Measurements from ENCODE around the gene SRSF1.

The SRSF1 gene

GRCh38 chr17:58010067-58010799, 3.2 kb upstream of the SRSF1 start:
- no peak for DNase-seq

DNA sequence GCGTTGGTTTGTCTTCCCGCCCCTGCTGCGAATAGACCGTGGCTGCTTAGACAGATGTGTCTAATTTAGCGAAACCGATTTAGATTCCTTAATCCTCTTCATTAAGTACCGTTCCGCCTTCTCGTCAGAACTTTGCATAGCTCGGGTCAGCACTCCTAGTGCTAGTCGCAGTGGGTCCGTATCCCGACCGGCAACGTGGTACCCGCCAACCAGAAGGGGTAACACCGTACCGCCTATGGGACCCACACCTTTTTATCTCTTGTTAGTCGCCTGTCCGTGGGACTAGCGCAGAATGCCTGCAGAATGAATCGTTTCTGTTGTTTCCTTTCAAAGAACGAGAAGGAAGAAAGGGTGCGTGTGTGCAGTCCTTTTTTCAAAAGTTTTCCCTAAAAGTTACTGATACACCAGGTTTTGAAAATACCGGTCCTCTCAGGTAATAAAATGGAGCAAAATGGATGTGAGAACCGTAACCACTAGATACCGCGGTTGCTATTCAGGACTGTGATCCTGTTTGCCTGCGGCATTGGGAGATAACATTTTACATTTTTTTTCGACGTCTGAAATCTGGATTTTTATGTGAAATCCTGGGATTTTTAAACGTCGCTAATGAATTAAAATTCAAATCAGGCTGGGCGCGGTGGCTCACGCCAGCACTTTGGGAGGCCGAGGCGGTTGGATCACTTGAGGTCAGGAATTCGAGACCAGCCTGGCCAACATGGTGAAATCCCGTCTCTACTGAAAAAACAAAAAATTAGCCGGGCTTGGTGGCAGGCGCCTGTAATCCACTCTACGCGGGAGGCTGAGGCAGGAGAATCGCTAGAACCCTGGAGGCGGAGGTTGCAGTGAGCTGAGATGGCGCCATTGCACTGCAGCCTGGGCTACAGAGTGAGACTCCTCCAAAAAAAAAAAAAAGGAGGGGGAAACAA, 998 bp upstream of the SRSF1 start:
- no peak for DNase-seq

- DNase-seq: peak; percentile 82
Measured at GRCh38 chr17:58006560-58006923, 504 bp downstream of the SRSF1 start.

DNA sequence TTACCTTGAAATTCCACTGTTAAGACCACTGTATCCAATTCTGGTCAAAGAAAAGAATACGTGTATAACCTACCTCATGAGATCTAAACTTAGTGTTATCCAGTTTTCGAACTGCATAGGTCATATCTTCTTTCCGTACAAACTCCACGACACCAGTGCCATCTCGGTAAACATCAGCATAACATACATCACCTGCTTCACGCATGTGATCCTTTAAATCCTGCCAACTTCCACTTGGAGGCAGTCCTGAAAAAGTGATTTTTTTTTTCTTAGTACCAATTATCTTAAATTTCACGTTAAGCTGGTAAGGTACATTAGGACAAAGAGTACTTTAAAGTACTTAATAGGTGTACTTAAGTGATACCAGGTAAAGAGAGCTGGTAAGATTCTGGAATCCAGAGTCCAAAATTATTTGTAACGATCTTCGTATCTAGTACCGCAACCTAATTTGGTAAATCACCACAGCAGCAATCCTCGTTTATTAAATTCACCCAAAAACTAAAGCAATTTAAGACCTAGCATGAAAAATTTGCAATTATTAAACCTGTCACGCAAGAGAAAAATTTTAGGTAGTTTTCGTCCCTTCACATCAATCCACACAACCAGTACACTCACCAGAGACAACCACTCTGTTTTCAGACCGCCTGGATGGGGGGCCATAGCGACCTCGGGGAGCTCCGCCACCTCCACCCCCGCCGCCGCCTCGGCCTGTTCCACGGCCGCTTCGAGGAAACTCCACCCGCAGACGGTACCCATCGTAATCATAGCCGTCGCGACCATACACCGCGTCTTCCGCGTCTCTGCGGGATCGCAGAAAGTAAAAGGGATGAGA, 1.1 kb downstream of the SRSF1 start:
- no peak for DNase-seq

DNA sequence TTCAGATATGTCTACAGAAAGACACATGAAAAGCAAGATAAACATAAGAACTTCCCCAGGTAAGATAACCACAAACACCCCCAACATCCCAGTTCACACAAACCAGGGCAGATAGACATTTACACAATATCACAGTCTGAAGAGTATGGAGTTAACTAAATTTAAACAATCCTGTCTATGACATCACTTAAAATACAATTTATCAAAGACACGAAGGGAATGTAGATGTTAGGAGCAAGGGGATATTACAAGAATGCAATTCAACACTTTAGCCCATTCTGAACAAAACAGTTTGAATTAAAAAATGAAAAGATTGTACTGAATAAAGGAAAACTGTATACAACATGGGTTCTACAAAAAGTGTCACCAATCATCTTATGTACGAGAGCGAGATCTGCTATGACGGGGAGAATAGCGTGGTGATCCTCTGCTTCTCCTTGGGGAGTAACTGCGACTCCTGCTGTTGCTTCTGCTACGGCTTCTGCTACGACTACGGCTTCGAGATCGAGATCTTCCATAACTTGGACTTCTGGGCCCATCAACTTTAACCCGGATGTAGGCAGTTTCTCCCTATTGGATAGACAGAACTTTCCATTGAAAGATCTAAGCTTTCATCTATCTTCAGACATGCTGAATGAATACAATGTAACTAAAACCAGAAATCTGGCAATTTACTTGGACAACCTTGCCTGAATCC, 1.9 kb downstream of the SRSF1 start:
- no peak for DNase-seq

DNA sequence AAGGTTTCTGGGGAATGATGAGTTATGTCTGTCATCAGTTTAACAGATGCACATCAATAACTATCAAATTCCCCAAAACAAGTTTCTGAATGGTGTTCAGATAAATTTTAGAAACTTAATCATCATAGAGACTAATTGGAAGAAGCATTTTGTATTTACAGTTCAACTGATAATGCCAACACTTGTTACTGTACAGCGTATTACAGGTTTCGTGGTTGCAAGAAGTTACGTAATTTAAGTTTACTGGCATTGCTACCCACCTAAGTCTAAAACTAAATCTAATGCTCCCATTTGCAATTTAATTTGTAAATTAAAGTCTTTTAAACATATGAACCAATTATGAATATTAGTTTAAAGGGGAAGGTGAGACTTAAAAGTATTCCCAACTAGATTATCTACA, 3.0 kb downstream of the SRSF1 start:
- no peak for DNase-seq

DNA sequence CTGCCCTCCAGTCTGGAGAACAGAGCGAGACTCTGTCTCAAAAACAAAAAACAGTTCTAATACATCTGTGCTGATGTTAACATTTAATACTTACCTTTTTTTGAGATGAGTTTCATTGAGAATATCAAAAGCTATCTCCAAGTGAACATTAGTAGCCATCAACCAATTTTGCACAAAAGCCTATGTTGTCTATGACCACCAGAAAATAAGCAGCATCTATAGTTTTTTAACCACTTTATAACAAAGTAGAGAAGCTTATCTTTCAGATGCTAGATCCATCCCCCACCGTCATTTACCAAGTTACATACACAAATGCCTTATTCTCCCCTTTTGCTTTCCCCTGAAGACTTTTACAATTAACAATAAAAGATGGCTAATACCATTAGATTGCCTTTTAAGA, 4.1 kb downstream of the SRSF1 start:
- no peak for DNase-seq

GRCh38 chr17:58002154-58002948, 4.7 kb downstream of the SRSF1 start:
- DNase-seq: no peak

DNA sequence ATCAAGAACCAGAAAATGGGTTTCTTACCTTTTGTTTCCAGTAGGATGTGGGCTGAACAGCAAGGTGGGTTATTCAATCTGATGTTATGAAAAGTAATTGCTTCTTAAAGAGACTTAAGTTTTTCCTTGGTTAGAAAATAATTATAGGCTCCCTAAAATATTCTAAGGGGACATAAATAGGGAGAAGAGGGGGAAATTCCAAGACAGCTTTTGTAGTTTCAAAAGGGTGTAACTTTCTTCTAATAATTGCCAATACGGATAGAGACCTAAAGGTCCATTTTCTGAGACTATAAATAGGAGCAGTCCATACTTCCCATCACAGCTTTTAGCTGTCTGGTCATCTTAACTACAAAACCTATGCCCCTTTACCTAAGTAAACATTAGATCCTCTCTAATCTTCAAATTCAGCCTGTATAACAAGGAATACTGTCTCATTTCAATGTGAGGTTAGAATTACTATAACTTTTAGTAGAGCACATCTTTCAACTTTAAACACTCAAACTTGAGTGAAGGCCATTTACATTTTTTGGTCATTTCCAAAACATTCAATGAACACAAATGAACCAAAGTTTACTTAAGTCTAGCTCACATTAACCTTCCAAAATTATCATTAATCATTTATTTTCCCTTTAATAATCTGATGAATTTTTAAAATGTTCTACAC, 5.5 kb downstream of the SRSF1 start:
- DNase-seq: no peak

DNA sequence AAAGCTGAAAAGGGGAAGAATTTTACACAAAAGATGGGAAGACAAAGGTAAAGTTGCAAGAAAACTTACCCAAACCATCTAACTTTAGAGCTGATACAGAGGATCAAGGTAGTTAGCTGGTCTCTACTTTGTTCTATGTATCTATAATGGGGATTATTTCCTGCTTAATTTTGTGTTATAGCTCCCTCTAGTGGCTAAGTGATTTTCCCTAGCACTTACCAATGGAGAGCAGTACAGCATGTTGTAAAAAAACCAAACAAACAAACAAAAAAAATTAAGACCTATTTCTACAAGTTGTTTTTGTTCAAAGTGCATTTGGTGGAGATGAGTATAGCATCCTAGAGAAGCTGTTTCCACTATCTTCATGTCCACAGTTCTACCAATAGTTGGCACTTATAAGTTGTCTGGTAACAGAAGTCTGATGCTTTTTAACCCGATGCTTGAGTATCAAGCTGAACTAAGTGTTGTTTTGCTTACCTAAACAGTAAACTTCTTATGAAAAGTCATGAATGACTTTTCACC, 7.5 kb downstream of the SRSF1 start:
- peak; percentile 88 for DNase-seq

GRCh38 chr17:57999010-57999495, 8.0 kb downstream of the SRSF1 start:
- no peak for DNase-seq

DNA sequence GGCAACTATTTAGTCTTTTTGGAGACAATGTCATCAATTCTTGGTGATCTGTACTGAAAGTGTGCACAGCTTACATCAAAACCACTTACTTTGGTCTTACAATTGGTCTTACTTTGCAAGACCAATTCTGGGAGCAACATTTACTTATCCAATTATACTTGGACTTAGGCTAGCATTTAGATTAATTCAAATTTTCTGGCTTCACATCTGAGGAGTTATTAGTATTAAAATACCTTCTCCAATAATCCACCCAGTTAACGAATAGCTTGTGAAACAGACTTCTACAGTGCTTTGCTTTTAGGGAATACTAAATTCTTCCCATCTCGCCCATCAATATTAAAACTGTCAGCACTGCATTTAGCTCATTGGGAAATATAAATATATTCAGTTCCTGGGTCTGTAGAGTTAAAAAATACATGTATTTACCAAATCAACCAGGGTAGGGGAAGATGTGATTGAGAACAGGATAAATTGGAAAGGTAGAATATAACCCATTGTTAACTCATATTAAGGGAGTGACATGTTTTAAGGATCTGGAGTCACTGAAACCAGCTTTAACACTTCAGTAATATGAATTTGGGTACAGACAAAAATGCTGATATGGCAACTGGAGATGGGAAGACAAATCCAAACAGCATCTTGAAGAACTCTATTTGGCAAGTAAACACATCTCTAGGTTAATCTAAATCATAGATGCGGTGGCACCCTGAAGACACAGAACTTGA, 9.8 kb downstream of the SRSF1 start:
- DNase-seq: no peak

DNA sequence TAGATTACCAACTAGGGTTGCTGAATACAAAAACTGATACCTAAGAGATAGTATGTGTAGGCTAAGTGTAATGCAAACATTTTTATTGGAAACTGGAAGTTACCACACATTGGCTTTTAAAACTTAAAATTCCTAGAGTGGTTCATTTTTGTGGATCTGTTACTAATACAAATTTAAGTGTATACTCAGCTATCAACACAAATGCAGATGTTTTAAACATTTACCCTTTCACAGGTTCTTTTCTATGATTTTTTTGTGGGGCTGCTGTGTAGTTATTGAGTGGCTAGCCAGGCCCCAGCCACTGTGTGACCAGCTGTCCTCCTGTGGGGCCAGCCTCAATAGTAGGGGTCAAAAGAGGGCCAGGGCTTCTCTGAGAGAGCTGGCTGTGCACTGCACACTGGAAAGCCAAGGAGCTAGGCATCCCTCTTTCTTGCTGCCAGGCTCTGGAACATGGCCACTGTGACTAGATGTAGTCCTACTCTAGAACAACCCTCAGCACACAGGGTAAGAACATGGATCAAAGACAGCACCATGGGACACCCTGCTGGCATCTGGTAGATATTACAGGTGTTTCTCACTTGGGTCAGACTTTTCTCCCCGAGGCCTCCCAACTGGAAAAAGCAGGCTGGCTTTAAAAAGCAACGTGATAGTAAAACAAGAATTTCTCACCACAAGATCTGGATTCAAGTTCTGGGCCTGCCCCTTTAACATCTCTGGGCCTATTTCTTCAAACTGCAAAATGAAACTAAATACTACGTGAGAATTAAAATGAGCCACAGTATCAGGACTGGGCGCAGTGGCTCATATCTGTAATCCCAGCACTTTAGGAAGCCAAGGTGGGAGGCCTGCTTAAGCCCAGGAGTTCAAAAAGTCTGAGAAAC, 11.7 kb downstream of the SRSF1 start:
- peak; percentile 94 for DNase-seq

GRCh38 chr17:57994436-57994835, 12.6 kb downstream of the SRSF1 start:
- no peak for DNase-seq

- peak; percentile 91 for DNase-seq
Measured at GRCh38 chr17:57993471-57994365, 13.3 kb downstream of the SRSF1 start.

DNA sequence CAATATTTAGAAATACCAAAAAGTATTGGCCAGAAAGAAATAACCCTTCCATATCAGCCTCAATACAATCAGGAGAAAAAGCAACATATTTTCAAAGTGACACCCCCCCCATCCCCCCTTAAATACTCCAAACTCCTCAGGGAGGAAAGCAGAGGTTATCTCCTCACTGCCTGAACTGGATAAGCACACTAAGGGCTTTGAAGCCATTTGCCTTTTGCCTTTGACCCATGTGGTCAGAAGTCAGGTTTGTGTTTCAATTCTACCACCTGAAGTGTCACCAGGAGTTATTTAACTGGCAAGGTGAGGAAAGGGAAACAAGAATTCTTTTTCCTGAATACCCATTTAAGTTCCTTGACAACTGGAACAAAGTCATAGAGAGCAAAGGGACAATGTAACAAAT, 15.5 kb downstream of the SRSF1 start:
- no peak for DNase-seq

GRCh38 chr17:57990037-57990436, 17.0 kb downstream of the SRSF1 start:
- no peak for DNase-seq
